B cell (primary cell): ENCODE results near the gene APEX1. TPM values are rescaled to one million over a fixed set of nuclear protein-coding genes. Genes with fewer than 3 reads are reported as not detected.
"Not testable (repeated sequence)": the region's sequence is repeated elsewhere in the genome, so short reads cannot be mapped to it uniquely, and the experiment has no call there.

Source experiments
- ATAC-seq: fragments of 200-7000 bp; cut with Tn5 transposase; one replicate; pipeline ENCODE4 v1.10.0; 2021; ENCODE audit warnings: low read depth, mild to moderate bottlenecking, moderate number of reproducible peaks, moderate library complexity
- CTCF ChIA-PET: fragments of 350-600 bp; sonication (Branson Sonifier 250); formaldehyde crosslinking; loops from one replicate; lab custom pipeline; 2021; ENCODE audit warnings: antibody characterized with exemption, inconsistent platforms; lab: Charles Lee
- POLR2A ChIA-PET: fragments of 350-600 bp; sonication (Branson Sonifier 250); formaldehyde crosslinking; loops from one replicate; lab custom pipeline; 2021; ENCODE audit warnings: antibody characterized with exemption; lab: Charles Lee
- DNase-seq: peaks from one replicate; pipeline ENCODE4 v3.0.0; 2013
- H2AFZ ChIP-seq: 2 replicates; pipeline ENCODE4 v1.6.1; 2012; ENCODE audit warnings: mild to moderate bottlenecking, low read depth, low read length; ENCODE audit not compliant: insufficient read depth, poor library complexity, severe bottlenecking
- H3K27ac ChIP-seq, 2 donors: 1 replicate in 1 of 2; 2 replicates in 1 of 2; pipeline ENCODE4 v1.5.1; 2012 to 2013; ENCODE audit warnings: low read length in 2 of 2, mild to moderate bottlenecking in 2 of 2, moderate library complexity in 1 of 2
- H3K27me3 ChIP-seq, 4 experiments: fragments of 200-600 bp in 1 of 4; sonication (generic) in 1 of 4; replicated peaks in 1 of 4; 1 replicate in 2 of 4; 2 replicates in 2 of 4; pipeline versions ENCODE4 v1.6.1 to v1.7.0; 2013 to 2016; ENCODE audit warnings: low read length in 3 of 4, mild to moderate bottlenecking in 2 of 4, mixed read lengths in 1 of 4, moderate library complexity in 1 of 4; ENCODE audit not compliant: insufficient read depth in 4 of 4, control insufficient read depth in 3 of 4; ENCODE audit errors: control extremely low read depth in 1 of 4
- H3K36me3 ChIP-seq, 2 experiments: replicated peaks in 1 of 2; 1 replicate in 1 of 2; 2 replicates in 1 of 2; pipeline versions ENCODE4 v1.6.1 to v1.7.1; 2013; ENCODE audit warnings: low read length in 1 of 2; ENCODE audit not compliant: insufficient read depth in 2 of 2, control insufficient read depth in 1 of 2; ENCODE audit errors: control extremely low read depth in 1 of 2, extremely low read depth in 1 of 2
- H3K4me1 ChIP-seq, 2 donors: fragments of 200-600 bp in 1 of 2; sonication (generic) in 1 of 2; 1 replicate in 1 of 2; 2 replicates in 1 of 2; pipeline versions ENCODE4 v1.5.1 to v1.6.1; 2013 to 2017; ENCODE audit warnings: low read length in 2 of 2; ENCODE audit not compliant: control insufficient read depth in 2 of 2, insufficient read depth in 2 of 2
- H3K4me2 ChIP-seq: replicated peaks from 2 replicates; pipeline ENCODE3; 2012; ENCODE audit warnings: mild to moderate bottlenecking, low read depth, low read length; ENCODE audit not compliant: poor library complexity, severe bottlenecking
- H3K4me3 ChIP-seq, 5 experiments: fragments of 200-600 bp in 1 of 5; sonication (generic) in 1 of 5; 1 replicate in 3 of 5; 2 replicates in 2 of 5; pipeline versions ENCODE4 v1.5.1 to v1.7.0; 2011 to 2016; ENCODE audit warnings: low read length in 4 of 5, mild to moderate bottlenecking in 4 of 5, low read depth in 2 of 5, control low read depth in 1 of 5, moderate library complexity in 1 of 5; ENCODE audit not compliant: insufficient read depth in 1 of 5; ENCODE audit errors: control extremely low read depth in 1 of 5, extremely low read depth in 1 of 5
- H3K79me2 ChIP-seq: fragments of 200-600 bp; sonication (generic); one replicate; pipeline ENCODE4 v1.6.0; 2016; ENCODE audit warnings: low read length; ENCODE audit not compliant: control insufficient read depth, insufficient read depth
- H3K9ac ChIP-seq: fragments of 200-600 bp; sonication (generic); 2 replicates; pipeline ENCODE4 v1.6.1; 2017; ENCODE audit warnings: mild to moderate bottlenecking, low read length, moderate library complexity
- H3K9me3 ChIP-seq, 3 donors: one replicate each; pipeline versions ENCODE4 v1.6.1 to v1.7.1; 2013; ENCODE audit warnings: low read length in 2 of 3; ENCODE audit not compliant: control insufficient read depth in 2 of 3, insufficient read depth in 1 of 3; ENCODE audit errors: control extremely low read depth in 1 of 3
- H4K20me1 ChIP-seq: 2 replicates; pipeline ENCODE4 v1.6.0; 2012; ENCODE audit warnings: mild to moderate bottlenecking, low read length; ENCODE audit not compliant: insufficient read depth, control insufficient read depth, poor library complexity, severe bottlenecking
- H3K27ac Mint-ChIP-seq: one replicate; pipeline ENCODE4 v1.8.0; 2021; ENCODE audit warnings: mixed read lengths
- H3K27me3 Mint-ChIP-seq: one replicate; pipeline ENCODE4 v1.8.0; 2021; ENCODE audit warnings: mixed read lengths
- H3K4me1 Mint-ChIP-seq: one replicate; pipeline ENCODE4 v1.8.0; 2021; ENCODE audit warnings: mixed read lengths
- H3K4me3 Mint-ChIP-seq: one replicate; pipeline ENCODE4 v1.8.0; 2021; ENCODE audit warnings: mixed read lengths
- H3K9me3 Mint-ChIP-seq: one replicate; pipeline ENCODE4 v1.8.0; 2022; ENCODE audit warnings: mixed read lengths; ENCODE audit not compliant: insufficient read depth
- EZH2 ChIP-seq: IDR thresholded peaks from 2 replicates; pipeline ENCODE4 v1.6.1; 2012; ENCODE audit warnings: borderline replicate concordance, low read depth, mild to moderate bottlenecking, moderate library complexity, low read length; ENCODE audit not compliant: insufficient read depth, poor library complexity, severe bottlenecking
- WGBS: methylation state at CpG from one replicate; pipeline ENCODE4 v1.1.5; 2013; ENCODE audit warnings: missing lambda C conversion rate; ENCODE audit not compliant: insufficient coverage; 5-methylcytosine and 5-hydroxymethylcytosine counted together
- intact Hi-C: fragments of 100-400 bp; cut with micrococcal nuclease; formaldehyde crosslinking; loops from one replicate; pipeline ENCODE4 v1.10.0; 2022
- polyA plus RNA-seq: library from polyadenylated mRNA; depleted of rRNA; stranded (reverse); fragments of >200 nt; gene quantifications from 2 replicates; pipeline ENCODE4 v1.2.3, GENCODE V29; 2012
- total RNA-seq, 2 donors: library from RNA; stranded (reverse); fragments of 120-200 nt in 1 of 2; gene quantifications; 1 replicate in 1 of 2; 2 replicates in 1 of 2; pipeline versions ENCODE4 v1.2.3 to v1.2.4, GENCODE V29; 2013 to 2022
- TF ChIP-seq, protein P1 (sequence below): fragments of 200-600 bp; IDR thresholded peaks from one replicate; pipeline ENCODE4 v1.8.0; 2022; ENCODE audit warnings: antibody characterized with exemption, mild to moderate bottlenecking

The APEX1 gene
- total and polyA plus RNA-seq, 2 donors (not counting 1 experiment from before 2014, with no cell fraction given): 103 to 169 TPM

- DNase-seq (no peak), ATAC-seq (no peak)
- Histone ChIP-seq H3K79me2 (no peaks in the 10 kb centered on the region), H3K4me1 (peaks cover 14 to 16% of the 10 kb centered on the region in 2 donors), H3K9ac (no peak overlapping the region), H3K4me3 (no peak overlapping the region), H3K36me3 (no peaks in the 10 kb centered on the region), H3K4me2 (no peak overlapping the region), H2AFZ (no peak overlapping the region), H3K9me3 (no peaks in the 10 kb centered on the region), H3K27ac (no peak overlapping the region), H4K20me1 (no peaks in the 10 kb centered on the region), H3K27me3 (no peaks in the 10 kb centered on the region)
- H3K27me3 Mint-ChIP-seq: no peaks in the 10 kb centered on the region
- intact Hi-C loops: no loop called here
- TF ChIP-seq, protein P1, sequence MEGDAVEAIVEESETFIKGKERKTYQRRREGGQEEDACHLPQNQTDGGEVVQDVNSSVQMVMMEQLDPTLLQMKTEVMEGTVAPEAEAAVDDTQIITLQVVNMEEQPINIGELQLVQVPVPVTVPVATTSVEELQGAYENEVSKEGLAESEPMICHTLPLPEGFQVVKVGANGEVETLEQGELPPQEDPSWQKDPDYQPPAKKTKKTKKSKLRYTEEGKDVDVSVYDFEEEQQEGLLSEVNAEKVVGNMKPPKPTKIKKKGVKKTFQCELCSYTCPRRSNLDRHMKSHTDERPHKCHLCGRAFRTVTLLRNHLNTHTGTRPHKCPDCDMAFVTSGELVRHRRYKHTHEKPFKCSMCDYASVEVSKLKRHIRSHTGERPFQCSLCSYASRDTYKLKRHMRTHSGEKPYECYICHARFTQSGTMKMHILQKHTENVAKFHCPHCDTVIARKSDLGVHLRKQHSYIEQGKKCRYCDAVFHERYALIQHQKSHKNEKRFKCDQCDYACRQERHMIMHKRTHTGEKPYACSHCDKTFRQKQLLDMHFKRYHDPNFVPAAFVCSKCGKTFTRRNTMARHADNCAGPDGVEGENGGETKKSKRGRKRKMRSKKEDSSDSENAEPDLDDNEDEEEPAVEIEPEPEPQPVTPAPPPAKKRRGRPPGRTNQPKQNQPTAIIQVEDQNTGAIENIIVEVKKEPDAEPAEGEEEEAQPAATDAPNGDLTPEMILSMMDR: no peak
- no peak for TF ChIP-seq EZH2
- ChIA-PET CTCF (no interaction called here), POLR2A (no interaction called here)
- no peak overlapping the region for H3K4me3 Mint-ChIP-seq
- H3K27ac Mint-ChIP-seq: no peak overlapping the region
- WGBS: no CpG with 5 or more reads among the region's 2 CpGs
- H3K9me3 Mint-ChIP-seq: no peaks in the 10 kb centered on the region
- H3K4me1 Mint-ChIP-seq: peaks cover 36% of the 10 kb centered on the region
Observed at GRCh38 chr14:20501346-20501745, 46.3 kb downstream of the APEX1 start.

DNA sequence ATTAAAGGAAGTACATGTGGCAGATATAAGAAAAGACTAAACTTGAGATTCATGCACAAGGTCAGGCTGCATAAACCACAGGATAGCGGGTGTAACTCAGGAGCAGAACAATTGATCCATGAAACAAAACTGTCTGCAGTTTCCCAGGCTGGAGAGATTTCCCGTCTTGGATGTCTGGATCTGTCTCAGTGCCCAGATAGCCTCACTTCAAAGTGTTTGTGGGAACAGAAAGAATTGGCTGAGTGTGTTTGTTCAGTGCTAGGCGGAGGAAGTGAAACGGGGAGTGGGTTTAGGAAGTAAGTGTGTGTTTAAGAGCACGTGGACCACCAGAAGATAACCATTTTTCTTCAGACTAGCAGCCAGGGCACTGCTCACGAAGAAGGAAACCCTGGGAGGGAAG lies 48.9 kb downstream of the APEX1 start:
- Mint-ChIP-seq H3K9me3 (no peaks in the 10 kb centered on the region), H3K4me3 (peak overlapping the region; percentile 44), H3K27me3 (no peaks in the 10 kb centered on the region), H3K4me1 (peaks cover 28% of the 10 kb centered on the region), H3K27ac (peak overlapping the region; percentile 57)
- 14% methylated on average over 5 of the region's 6 CpGs for WGBS
- no peaks in the 10 kb centered on the region for H3K36me3 ChIP-seq
- no peak overlapping the region for H3K27ac ChIP-seq
- H2AFZ ChIP-seq: peak overlapping the region; percentile 64
- no peaks in the 10 kb centered on the region for H3K27me3 ChIP-seq
- H3K4me2 ChIP-seq: peak overlapping the region; percentile 46
- TF ChIP-seq, protein P1: no peak
- TF ChIP-seq EZH2: no peak
- ChIA-PET CTCF (no interaction called here), POLR2A (no interaction called here)
- H3K9me3 ChIP-seq: no peaks in the 10 kb centered on the region
- no peaks in the 10 kb centered on the region for H3K79me2 ChIP-seq
- ATAC-seq (peak; percentile 45), DNase-seq (peak; percentile 51)
- H3K4me3 ChIP-seq: no peak overlapping the region
- H3K9ac ChIP-seq: peak overlapping the region; percentile 8
- intact Hi-C loops: no loop called here
- H4K20me1 ChIP-seq: no peaks in the 10 kb centered on the region
- H3K4me1 ChIP-seq: peaks cover 8 to 9% of the 10 kb centered on the region in 2 donors

- H2AFZ ChIP-seq, ATAC-seq, H4K20me1 ChIP-seq, DNase-seq, H3K9me3 Mint-ChIP-seq, POLR2A ChIA-PET, H3K27ac ChIP-seq, H3K9me3 ChIP-seq, H3K79me2 ChIP-seq, H3K36me3 ChIP-seq, H3K4me2 ChIP-seq, H3K4me3 Mint-ChIP-seq, H3K27ac Mint-ChIP-seq, H3K27me3 ChIP-seq, H3K4me3 ChIP-seq, intact Hi-C loops, H3K27me3 Mint-ChIP-seq, CTCF ChIA-PET, H3K9ac ChIP-seq: not testable (repeated sequence)
- no CpG with 5 or more reads among the region's 30 CpGs for WGBS
- H3K4me1 Mint-ChIP-seq: peaks cover 17% of the 10 kb centered on the region
- peaks cover 9 to 12% of the 10 kb centered on the region in 2 donors for H3K4me1 ChIP-seq
Observed at GRCh38 chr14:20506276-20506675, 51.2 kb downstream of the APEX1 start.
